GM21825 (cell line): ENCODE data around the gene SMYD5.

ENCODE experiments used
- ATAC-seq: cut with Tn5 transposase; IDR thresholded peaks from one replicate; pipeline ENCODE4 v1.9.1; 2021; ENCODE audit warnings: mild to moderate bottlenecking, moderate library complexity; ENCODE audit not compliant: unreplicated experiment

The SMYD5 gene

GRCh38 chr2:73237168-73237567 lies 23.1 kb downstream of the SMYD5 start:
- no peak for ATAC-seq

GRCh38 chr2:73238149-73238548 lies 24.1 kb downstream of the SMYD5 start:
- no peak for ATAC-seq

GRCh38 chr2:73238976-73239375 lies 24.9 kb downstream of the SMYD5 start:
- no peak for ATAC-seq

- no peak for ATAC-seq
These were observed 25.7 kb downstream of the SMYD5 start for GRCh38 chr2:73239776-73240175.

- ATAC-seq: no peak
These were observed 30.0 kb downstream of the SMYD5 start for GRCh38 chr2:73243884-73244570.

GRCh38 chr2:73244580-73244979 lies 30.5 kb downstream of the SMYD5 start:
- no peak for ATAC-seq

- no peak for ATAC-seq
These were observed 32.8 kb downstream of the SMYD5 start for GRCh38 chr2:73246850-73247249.

- ATAC-seq: no peak
These were observed 35.6 kb downstream of the SMYD5 start for GRCh38 chr2:73249636-73250035.

- no peak for ATAC-seq
These were observed 37.1 kb downstream of the SMYD5 start for GRCh38 chr2:73250872-73251846.

GRCh38 chr2:73252238-73253027 lies 38.4 kb downstream of the SMYD5 start:
- ATAC-seq: no peak

- no peak for ATAC-seq
These were observed 39.4 kb downstream of the SMYD5 start for GRCh38 chr2:73253400-73253799.

- ATAC-seq: no peak
These were observed 39.9 kb downstream of the SMYD5 start for GRCh38 chr2:73253901-73254300.

- no peak for ATAC-seq
These were observed 40.4 kb downstream of the SMYD5 start for GRCh38 chr2:73254343-73255006.

GRCh38 chr2:73255007-73255644 lies 41.1 kb downstream of the SMYD5 start:
- ATAC-seq: no peak

GRCh38 chr2:73255907-73256617 lies 42.0 kb downstream of the SMYD5 start:
- no peak for ATAC-seq

GRCh38 chr2:73256618-73256922 lies 42.5 kb downstream of the SMYD5 start:
- no peak for ATAC-seq

- no peak for ATAC-seq
These were observed 43.0 kb downstream of the SMYD5 start for GRCh38 chr2:73257021-73257420.

GRCh38 chr2:73257425-73258125 lies 43.5 kb downstream of the SMYD5 start:
- no peak for ATAC-seq
